Calu3 (cell line): ENCODE measurements around the gene PPIE. TPM values are rescaled to one million over a fixed set of nuclear protein-coding genes. Genes with fewer than 3 reads are reported as not detected.

Experiments used
- BruUV-seq: library from RNA; stranded (reverse); fragments of 400-500 nt; replicated peaks from 2 replicates; lab custom pipeline; 2021; lab: Mats Ljungman, UMichigan
- CTCF ChIA-PET: fragments of 300-600 bp; sonication (Branson Sonifier 250); formaldehyde crosslinking; loops from one replicate; lab custom pipeline; 2022; ENCODE audit warnings: antibody characterized with exemption; lab: Charles Lee
- DNase-seq: peaks from one replicate; pipeline ENCODE4 v3.0.0; 2022
- H3K27ac Mint-ChIP-seq: one replicate; pipeline ENCODE4 v1.8.0; 2022; ENCODE audit warnings: mixed read lengths; ENCODE audit not compliant: unreplicated experiment
- H3K27me3 Mint-ChIP-seq: one replicate; pipeline ENCODE4 v1.8.0; 2022; ENCODE audit warnings: mixed read lengths; ENCODE audit not compliant: unreplicated experiment
- H3K36me3 Mint-ChIP-seq: one replicate; pipeline ENCODE4 v1.8.0; 2022; ENCODE audit warnings: mild to moderate bottlenecking, moderate library complexity, mixed read lengths; ENCODE audit not compliant: insufficient read depth, unreplicated experiment
- H3K4me1 Mint-ChIP-seq: one replicate; pipeline ENCODE4 v1.8.0; 2022; ENCODE audit warnings: mild to moderate bottlenecking, low read depth, mixed read lengths; ENCODE audit not compliant: unreplicated experiment
- H3K4me3 Mint-ChIP-seq: one replicate; pipeline ENCODE4 v1.8.0; 2022; ENCODE audit warnings: mild to moderate bottlenecking, low read depth, moderate library complexity, mixed read lengths; ENCODE audit not compliant: unreplicated experiment
- H3K9me3 Mint-ChIP-seq: one replicate; pipeline ENCODE4 v1.8.0; 2022; ENCODE audit warnings: low read depth, mixed read lengths; ENCODE audit not compliant: unreplicated experiment
- intact Hi-C: fragments of 100-400 bp; cut with micrococcal nuclease; formaldehyde crosslinking; loops from one replicate; pipeline ENCODE4 v1.10.0; 2022; ENCODE audit not compliant: unreplicated experiment
- total RNA-seq: library from RNA; stranded (reverse); gene quantifications from 2 replicates; pipeline ENCODE4 v1.2.3, GENCODE V29; 2022
- TF ChIP-seq, protein P1 (sequence below): fragments of 200-600 bp; IDR thresholded peaks from one replicate; pipeline ENCODE4 v1.8.0; 2022; ENCODE audit warnings: antibody characterized with exemption; ENCODE audit not compliant: unreplicated experiment

Gene PPIE
- total RNA-seq, 1 experiment from 2014 or later = 38.2 TPM

DNA sequence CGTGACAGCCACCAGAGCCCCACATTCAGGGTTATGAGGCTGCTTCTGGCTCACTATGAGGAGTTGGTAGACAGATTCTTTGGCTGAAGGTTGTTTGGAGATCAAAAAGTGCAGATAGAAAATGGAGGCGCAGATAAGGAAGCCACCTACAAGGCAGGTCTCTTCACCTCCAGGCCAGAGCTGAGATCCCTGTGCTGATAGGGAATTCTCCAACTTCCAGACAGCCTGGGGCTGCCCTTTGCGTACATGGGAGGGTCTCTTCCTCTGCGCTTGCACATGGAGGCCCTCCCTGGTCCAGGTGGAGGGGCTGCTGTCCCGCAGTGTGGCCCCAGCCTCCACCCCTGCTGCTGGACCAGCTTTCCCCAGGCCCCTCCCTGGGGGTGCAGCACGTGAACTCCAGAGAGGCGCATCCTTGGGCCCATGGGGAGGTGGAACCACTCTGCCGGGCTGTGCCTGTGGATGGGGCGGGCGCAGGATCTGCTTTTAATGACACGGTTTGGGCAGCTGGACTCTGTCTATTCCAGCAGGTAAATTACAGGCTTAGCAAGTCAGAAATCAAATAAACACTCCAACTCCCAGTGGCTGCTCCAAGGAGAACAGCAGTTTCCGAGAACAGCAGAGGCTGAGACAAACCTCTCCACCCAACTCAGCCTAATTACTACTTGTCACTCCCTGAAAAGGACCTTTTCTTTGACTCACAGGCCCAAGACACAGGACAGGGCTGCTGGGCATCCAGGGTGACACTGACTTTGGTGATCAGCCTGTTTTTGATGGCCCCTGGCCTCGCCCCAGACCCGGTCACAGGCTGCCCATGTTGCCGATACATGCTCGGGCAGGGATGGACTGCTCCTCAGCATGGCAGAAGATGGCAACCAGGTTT is 20.1 kb downstream of the PPIE start:
- intact Hi-C loops = no loop called here
- Mint-ChIP-seq H3K4me3 (no peak overlapping the region), H3K27me3 (no peaks in the 10 kb centered on the region), H3K27ac (no peak overlapping the region), H3K9me3 (no peaks in the 10 kb centered on the region), H3K36me3 (no peaks in the 10 kb centered on the region), H3K4me1 (no peaks in the 10 kb centered on the region)
- no TSS peak for BruUV-seq
- CTCF ChIA-PET = no interaction called here
- TF ChIP-seq, protein P1, sequence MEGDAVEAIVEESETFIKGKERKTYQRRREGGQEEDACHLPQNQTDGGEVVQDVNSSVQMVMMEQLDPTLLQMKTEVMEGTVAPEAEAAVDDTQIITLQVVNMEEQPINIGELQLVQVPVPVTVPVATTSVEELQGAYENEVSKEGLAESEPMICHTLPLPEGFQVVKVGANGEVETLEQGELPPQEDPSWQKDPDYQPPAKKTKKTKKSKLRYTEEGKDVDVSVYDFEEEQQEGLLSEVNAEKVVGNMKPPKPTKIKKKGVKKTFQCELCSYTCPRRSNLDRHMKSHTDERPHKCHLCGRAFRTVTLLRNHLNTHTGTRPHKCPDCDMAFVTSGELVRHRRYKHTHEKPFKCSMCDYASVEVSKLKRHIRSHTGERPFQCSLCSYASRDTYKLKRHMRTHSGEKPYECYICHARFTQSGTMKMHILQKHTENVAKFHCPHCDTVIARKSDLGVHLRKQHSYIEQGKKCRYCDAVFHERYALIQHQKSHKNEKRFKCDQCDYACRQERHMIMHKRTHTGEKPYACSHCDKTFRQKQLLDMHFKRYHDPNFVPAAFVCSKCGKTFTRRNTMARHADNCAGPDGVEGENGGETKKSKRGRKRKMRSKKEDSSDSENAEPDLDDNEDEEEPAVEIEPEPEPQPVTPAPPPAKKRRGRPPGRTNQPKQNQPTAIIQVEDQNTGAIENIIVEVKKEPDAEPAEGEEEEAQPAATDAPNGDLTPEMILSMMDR = no peak
- no peak for DNase-seq

DNA sequence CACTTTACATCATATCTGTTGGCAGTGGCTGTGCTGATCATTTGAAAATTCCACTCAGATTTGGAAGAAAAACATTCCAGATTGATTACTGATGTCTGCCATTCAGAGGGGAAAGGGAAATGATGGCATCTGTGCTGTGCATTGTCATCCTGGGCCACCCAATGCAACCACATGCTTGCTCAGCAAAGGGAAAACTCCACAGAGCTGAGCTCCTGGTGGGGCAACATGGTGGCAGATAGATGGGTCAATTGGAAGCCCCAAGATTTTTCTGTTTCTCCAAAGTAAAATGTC is 20.7 kb downstream of the PPIE start:
- Mint-ChIP-seq H3K27ac (no peak overlapping the region), H3K4me1 (no peaks in the 10 kb centered on the region), H3K27me3 (no peaks in the 10 kb centered on the region), H3K4me3 (no peak overlapping the region), H3K36me3 (no peaks in the 10 kb centered on the region), H3K9me3 (no peaks in the 10 kb centered on the region)
- BruUV-seq = no TSS peak
- TF ChIP-seq, protein P1 = no peak
- no peak for DNase-seq
- intact Hi-C loops = no loop called here
- CTCF ChIA-PET = no interaction called here

DNA sequence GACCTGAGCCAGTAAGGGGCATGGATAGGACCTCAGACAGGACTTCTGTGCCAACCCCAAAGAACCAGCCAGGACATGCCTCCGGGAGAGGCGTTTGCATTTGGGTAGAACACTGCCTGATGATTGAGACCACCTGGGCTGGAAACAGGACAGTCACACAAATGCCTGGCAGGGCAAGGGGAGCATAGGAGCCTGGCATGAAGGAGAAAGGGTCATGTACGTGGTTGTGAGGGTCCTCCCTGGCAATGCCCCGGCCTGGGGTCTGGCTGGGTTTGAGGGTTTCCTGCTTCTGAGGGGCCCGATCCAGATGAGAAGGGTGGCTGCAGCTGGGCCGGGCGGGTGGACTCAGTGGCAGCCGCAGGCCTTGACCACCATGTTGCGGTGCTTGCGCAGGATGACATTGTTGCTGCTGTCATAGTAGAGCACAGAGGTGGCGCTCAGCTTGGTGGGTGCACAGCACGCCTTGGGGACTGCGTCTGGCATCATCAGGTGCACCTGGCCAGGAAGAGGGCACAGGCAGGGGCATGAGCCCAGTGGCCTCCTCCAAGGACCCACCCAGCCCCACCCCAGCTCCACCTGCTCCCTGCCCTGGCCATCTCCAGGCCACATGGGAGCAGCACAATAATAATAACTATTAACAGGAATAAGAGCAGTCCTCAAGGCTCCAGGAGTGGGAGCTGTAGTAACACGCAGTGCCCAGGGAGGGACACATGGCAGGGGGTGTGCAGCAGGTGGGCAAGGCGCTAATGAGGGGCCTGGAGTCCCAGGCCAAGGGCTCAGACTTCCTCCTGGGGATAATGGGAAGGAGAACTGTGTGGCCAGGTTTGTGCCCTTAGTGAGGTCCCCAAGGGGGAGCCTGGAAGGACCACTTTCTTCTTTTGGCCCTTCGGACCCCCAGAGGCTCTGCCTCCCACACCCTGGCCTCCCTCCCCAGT is 21.7 kb downstream of the PPIE start:
- Mint-ChIP-seq H3K9me3 (no peaks in the 10 kb centered on the region), H3K4me1 (no peaks in the 10 kb centered on the region), H3K27me3 (no peaks in the 10 kb centered on the region), H3K27ac (no peak overlapping the region), H3K36me3 (no peaks in the 10 kb centered on the region), H3K4me3 (no peak overlapping the region)
- intact Hi-C loops = no loop called here
- no peak for DNase-seq
- CTCF ChIA-PET = interaction anchor here (0.6 kb wide), 1 partner anchor 8 kb away, joined by 4 read pairs; no protein-coding TSS in a partner anchor
- BruUV-seq = no TSS peak
- TF ChIP-seq, protein P1 = no peak

DNA sequence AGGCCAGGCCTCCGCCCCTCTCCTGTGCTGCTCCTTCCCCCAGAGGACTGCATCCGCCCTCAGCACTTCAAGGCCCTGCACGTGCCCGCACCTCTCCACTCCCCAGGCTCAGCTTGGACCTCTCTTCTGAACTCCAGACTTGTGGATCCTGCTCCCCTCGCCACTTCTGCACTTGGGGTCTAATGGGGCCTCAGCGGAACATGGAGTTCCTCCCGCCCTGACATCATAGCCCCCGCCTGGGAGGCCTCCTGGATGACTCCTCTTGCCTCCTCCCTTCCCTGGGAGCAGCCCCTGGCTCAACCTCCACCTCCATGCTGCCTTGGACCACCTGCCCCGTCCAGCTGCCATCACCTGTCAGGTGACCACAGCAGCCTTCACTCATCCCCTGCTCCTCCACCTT is 22.3 kb downstream of the PPIE start:
- intact Hi-C loops = no loop called here
- CTCF ChIA-PET = interaction anchor here (0.6 to 0.7 kb wide), 2 partner anchors 8 to 12 kb away, joined by 3 to 4 read pairs; no protein-coding TSS in a partner anchor
- H3K27me3 Mint-ChIP-seq = no peaks in the 10 kb centered on the region
- H3K9me3 Mint-ChIP-seq = no peaks in the 10 kb centered on the region
- TF ChIP-seq, protein P1 = no peak
- DNase-seq = no peak
- no peak overlapping the region for H3K27ac Mint-ChIP-seq
- H3K4me3 Mint-ChIP-seq = no peak overlapping the region
- no peaks in the 10 kb centered on the region for H3K4me1 Mint-ChIP-seq
- no TSS peak for BruUV-seq
- no peaks in the 10 kb centered on the region for H3K36me3 Mint-ChIP-seq
